ENCODE results near the gene PHLDB3.

DNA sequence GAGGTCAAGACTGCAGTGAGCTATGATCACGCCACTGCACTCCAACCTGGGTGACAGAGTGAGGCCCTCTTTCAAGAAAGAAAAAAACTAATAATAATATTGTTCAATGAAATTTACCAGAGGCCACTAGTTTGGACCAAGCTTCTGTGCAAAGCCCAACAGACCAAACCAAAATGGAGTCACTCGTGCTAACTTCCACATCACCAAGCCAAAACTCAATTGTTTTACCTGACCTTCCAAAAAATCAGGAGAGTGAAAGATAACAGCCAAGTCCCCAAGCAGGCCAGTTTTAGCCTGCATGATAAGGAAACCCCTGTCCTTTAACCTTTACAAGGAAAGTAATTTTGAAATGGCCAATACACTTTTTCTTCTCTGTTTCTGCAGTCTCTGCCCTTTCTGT, 59.1 kb downstream of the PHLDB3 start:
- TF ChIP-seq, protein P1, sequence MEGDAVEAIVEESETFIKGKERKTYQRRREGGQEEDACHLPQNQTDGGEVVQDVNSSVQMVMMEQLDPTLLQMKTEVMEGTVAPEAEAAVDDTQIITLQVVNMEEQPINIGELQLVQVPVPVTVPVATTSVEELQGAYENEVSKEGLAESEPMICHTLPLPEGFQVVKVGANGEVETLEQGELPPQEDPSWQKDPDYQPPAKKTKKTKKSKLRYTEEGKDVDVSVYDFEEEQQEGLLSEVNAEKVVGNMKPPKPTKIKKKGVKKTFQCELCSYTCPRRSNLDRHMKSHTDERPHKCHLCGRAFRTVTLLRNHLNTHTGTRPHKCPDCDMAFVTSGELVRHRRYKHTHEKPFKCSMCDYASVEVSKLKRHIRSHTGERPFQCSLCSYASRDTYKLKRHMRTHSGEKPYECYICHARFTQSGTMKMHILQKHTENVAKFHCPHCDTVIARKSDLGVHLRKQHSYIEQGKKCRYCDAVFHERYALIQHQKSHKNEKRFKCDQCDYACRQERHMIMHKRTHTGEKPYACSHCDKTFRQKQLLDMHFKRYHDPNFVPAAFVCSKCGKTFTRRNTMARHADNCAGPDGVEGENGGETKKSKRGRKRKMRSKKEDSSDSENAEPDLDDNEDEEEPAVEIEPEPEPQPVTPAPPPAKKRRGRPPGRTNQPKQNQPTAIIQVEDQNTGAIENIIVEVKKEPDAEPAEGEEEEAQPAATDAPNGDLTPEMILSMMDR (conservative IDR thresholded peaks at IDR 0.05; ENCODE audit: low read depth, low read length) = no peak
- TF ChIP-seq EZH2 (IDR thresholded peaks at IDR 0.05; ENCODE audit: low read length, unreplicated experiment) = no peak
- TF ChIP-seq EZH2phosphoT487 (IDR thresholded peaks at IDR 0.05; ENCODE audit: borderline replicate concordance, low read length) = no peak

Measured in PC-3 (cell line).